Keratinocyte (primary cell): Measurements from ENCODE around the gene COPG2. TPM values are rescaled to one million over a fixed set of nuclear protein-coding genes. Genes with fewer than 3 reads are reported as not detected.
"Not testable (repeated sequence)": the region's sequence is repeated elsewhere in the genome, so short reads cannot be mapped to it uniquely, and the experiment has no call there.

Experiments
- DNase-seq: peaks from one replicate; pipeline ENCODE4 v3.0.0-alpha.2; 2011; ENCODE audit warnings: low read depth, missing footprints, low spot score
- FAIRE-seq: peaks from 2 replicates; lab custom pipeline; 2011; peaks lifted over from hg19 to GRCh38; lab: Jason Lieb, UNC
- H2AFZ ChIP-seq: 2 replicates; pipeline ENCODE4 v1.6.0; 2012; ENCODE audit warnings: low read length, control low read depth, inconsistent platforms; ENCODE audit not compliant: control insufficient read depth
- H3K27ac ChIP-seq: 2 replicates; pipeline ENCODE4 v1.5.1; 2011; ENCODE audit warnings: low read length; ENCODE audit not compliant: control insufficient read depth, insufficient read depth
- H3K27me3 ChIP-seq: 3 replicates; pipeline ENCODE4 v1.6.0; 2011; ENCODE audit warnings: low read length; ENCODE audit not compliant: control insufficient read depth, insufficient read depth; ENCODE audit errors: extremely low read depth
- H3K36me3 ChIP-seq, 2 experiments: 2 replicates in 1 of 2; 3 replicates in 1 of 2; pipeline ENCODE4 v1.5.1; 2011; ENCODE audit warnings: low read length in 2 of 2, mild to moderate bottlenecking in 1 of 2; ENCODE audit not compliant: control insufficient read depth in 2 of 2, insufficient read depth in 2 of 2; ENCODE audit errors: extremely low read depth in 1 of 2
- H3K4me1 ChIP-seq: 3 replicates; pipeline ENCODE4 v1.5.1; 2011; ENCODE audit warnings: low read length; ENCODE audit not compliant: control insufficient read depth, insufficient read depth; ENCODE audit errors: extremely low read depth
- H3K4me2 ChIP-seq: 3 replicates; pipeline ENCODE4 v1.6.0; 2011; ENCODE audit warnings: low read depth, low read length; ENCODE audit not compliant: control insufficient read depth, insufficient read depth; ENCODE audit errors: extremely low read depth
- H3K4me3 ChIP-seq, 3 experiments: fragments of 200-600 bp in 1 of 3; sonication (generic) in 1 of 3; 2 replicates in 2 of 3; 3 replicates in 1 of 3; pipeline ENCODE4 v1.5.1; 2011 to 2016; ENCODE audit warnings: low read length in 3 of 3, mild to moderate bottlenecking in 3 of 3, control low read depth in 2 of 3, inconsistent platforms in 1 of 3, low read depth in 1 of 3, mixed read lengths in 1 of 3, mixed run types in 1 of 3, moderate library complexity in 1 of 3; ENCODE audit not compliant: control insufficient read depth in 2 of 3, insufficient read depth in 2 of 3; ENCODE audit errors: extremely low read depth in 1 of 3
- H3K79me2 ChIP-seq: 2 replicates; pipeline ENCODE4 v1.6.0; 2012; ENCODE audit warnings: low read length; ENCODE audit not compliant: control insufficient read depth, insufficient read depth
- H3K9ac ChIP-seq: 3 replicates; pipeline ENCODE4 v1.6.0; 2011; ENCODE audit warnings: low read length; ENCODE audit not compliant: control insufficient read depth, insufficient read depth; ENCODE audit errors: extremely low read depth
- H3K9me1 ChIP-seq: 3 replicates; pipeline ENCODE4 v1.6.0; 2011; ENCODE audit warnings: low read length; ENCODE audit not compliant: control insufficient read depth, insufficient read depth; ENCODE audit errors: extremely low read depth
- H3K9me3 ChIP-seq: 2 replicates; pipeline ENCODE4 v1.5.1; 2012; ENCODE audit warnings: low read depth, low read length; ENCODE audit not compliant: control insufficient read depth
- H4K20me1 ChIP-seq: 3 replicates; pipeline ENCODE4 v1.6.0; 2011; ENCODE audit warnings: low read length; ENCODE audit not compliant: control insufficient read depth, insufficient read depth; ENCODE audit errors: extremely low read depth
- EZH2 ChIP-seq: IDR thresholded peaks from one replicate; pipeline ENCODE4 v1.6.1; 2012; ENCODE audit warnings: inconsistent platforms, mild to moderate bottlenecking, low read length, moderate library complexity
- dilution Hi-C: fragments of 300-500 bp; cut with MboI; formaldehyde crosslinking; loops from one replicate; pipeline ENCODE4 v1.7.0; 2020; ENCODE audit warnings: low sequenced_read_pairs; ENCODE audit not compliant: extremely low pct_ligation_motif_present
- polyA plus RNA-seq, 5 experiments: library from polyadenylated mRNA; depleted of rRNA in 3 of 5; stranded (reverse) in 3 of 5; stranded (forward) in 1 of 5; unstranded in 1 of 5; fragments of >200 nt; gene quantifications; 1 replicate in 1 of 5; 2 replicates in 3 of 5; 3 replicates in 1 of 5; pipeline versions ENCODE4 v1.2.1 to v1.2.3, GENCODE V29; 2011 to 2012; ENCODE audit warnings: missing spikeins in 2 of 5, low read depth in 1 of 5, low replicate concordance in 1 of 5
- TF ChIP-seq, protein P1 (sequence below), 3 experiments: IDR thresholded peaks in 1 of 3; conservative IDR thresholded peaks in 1 of 3; optimal IDR thresholded peaks in 1 of 3; 2 replicates in 2 of 3; 3 replicates in 1 of 3; pipeline versions ENCODE3 to v1.5.1; 2011; ENCODE audit warnings: low read length in 3 of 3, mild to moderate bottlenecking in 3 of 3, moderate library complexity in 2 of 3, control low read depth in 1 of 3, inconsistent platforms in 1 of 3; ENCODE audit not compliant: insufficient read depth in 2 of 3; ENCODE audit errors: extremely low read depth in 1 of 3

Gene COPG2
- polyA plus RNA-seq, 1 donor (not counting 4 experiments of a cell fraction or from before 2014, with no cell fraction given) = 38.8 TPM

DNA sequence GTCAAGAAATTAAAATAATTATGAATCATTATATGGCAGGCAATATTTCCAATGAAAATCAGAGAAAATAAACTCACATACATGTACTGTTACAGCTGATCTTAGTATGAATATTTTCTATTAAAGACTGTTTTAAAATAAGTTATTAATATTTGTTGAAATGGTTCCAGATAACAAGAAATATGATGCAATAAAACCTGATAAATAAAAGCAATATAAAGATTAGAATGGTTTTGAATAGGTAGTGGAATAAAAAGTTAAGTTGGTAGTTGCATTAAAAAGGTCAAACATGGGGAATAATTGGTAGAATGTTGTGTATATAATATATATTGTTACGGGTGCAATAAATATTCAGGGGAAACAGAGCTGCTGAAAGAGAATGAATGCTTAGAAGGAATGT lies 124.2 kb downstream of the COPG2 start:
- Histone ChIP-seq H3K4me2 (no peak overlapping the region), H3K36me3 (peaks cover 0 to 2% of the 10 kb centered on the region in 2 experiments), H3K4me1 (no peaks in the 10 kb centered on the region), H3K79me2 (no peaks in the 10 kb centered on the region), H3K9ac (no peak overlapping the region), H3K4me3 (no peak overlapping the region), H2AFZ (no peak overlapping the region), H3K9me1 (no peaks in the 10 kb centered on the region), H3K9me3 (no peaks in the 10 kb centered on the region), H4K20me1 (no peaks in the 10 kb centered on the region), H3K27me3 (no peaks in the 10 kb centered on the region), H3K27ac (no peak overlapping the region)
- no peak for TF ChIP-seq EZH2
- TF ChIP-seq, protein P1, sequence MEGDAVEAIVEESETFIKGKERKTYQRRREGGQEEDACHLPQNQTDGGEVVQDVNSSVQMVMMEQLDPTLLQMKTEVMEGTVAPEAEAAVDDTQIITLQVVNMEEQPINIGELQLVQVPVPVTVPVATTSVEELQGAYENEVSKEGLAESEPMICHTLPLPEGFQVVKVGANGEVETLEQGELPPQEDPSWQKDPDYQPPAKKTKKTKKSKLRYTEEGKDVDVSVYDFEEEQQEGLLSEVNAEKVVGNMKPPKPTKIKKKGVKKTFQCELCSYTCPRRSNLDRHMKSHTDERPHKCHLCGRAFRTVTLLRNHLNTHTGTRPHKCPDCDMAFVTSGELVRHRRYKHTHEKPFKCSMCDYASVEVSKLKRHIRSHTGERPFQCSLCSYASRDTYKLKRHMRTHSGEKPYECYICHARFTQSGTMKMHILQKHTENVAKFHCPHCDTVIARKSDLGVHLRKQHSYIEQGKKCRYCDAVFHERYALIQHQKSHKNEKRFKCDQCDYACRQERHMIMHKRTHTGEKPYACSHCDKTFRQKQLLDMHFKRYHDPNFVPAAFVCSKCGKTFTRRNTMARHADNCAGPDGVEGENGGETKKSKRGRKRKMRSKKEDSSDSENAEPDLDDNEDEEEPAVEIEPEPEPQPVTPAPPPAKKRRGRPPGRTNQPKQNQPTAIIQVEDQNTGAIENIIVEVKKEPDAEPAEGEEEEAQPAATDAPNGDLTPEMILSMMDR (optimal IDR thresholded peaks at IDR 0.05 in 1 of 3, IDR thresholded peaks at IDR 0.05 in 1 of 3, conservative IDR thresholded peaks at IDR 0.05 in 1 of 3; ENCODE audit: extremely low read depth in 1 of 3, insufficient read depth in 2 of 3, low read length in 3 of 3) = no peak
- FAIRE-seq (no peak), DNase-seq (no peak)
- dilution Hi-C loops = no loop called here

DNA sequence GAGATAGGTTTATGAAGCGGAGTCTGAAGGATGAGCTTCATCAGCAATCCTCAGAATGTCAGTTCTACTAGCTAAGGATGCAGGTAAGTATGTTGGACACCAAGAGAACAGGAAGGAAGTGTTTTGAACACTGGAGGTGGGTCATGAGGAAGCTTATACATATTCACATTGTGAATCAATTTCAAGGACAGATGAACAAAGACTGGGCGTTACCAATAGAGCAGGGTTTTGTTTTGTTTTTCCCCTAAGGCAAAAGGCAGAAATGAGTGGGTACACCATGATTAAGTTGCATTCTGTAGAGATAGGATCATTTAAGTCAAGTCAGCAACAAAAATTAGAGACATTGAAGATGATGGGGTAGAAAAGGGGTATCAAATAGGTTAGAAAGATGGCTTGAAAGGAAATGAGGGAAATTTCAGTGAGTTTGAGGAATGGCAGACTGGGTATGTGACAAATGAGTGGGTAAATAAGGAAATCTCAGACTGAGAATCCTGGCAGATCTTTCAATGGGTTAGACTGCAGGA lies 125.0 kb downstream of the COPG2 start:
- H3K4me1 ChIP-seq = no peaks in the 10 kb centered on the region
- no peak for TF ChIP-seq EZH2
- TF ChIP-seq, protein P1 (optimal IDR thresholded peaks at IDR 0.05 in 1 of 3, IDR thresholded peaks at IDR 0.05 in 1 of 3, conservative IDR thresholded peaks at IDR 0.05 in 1 of 3; ENCODE audit: extremely low read depth in 1 of 3, insufficient read depth in 2 of 3, low read length in 3 of 3) = no peak
- H4K20me1 ChIP-seq = no peaks in the 10 kb centered on the region
- no peaks in the 10 kb centered on the region for H3K79me2 ChIP-seq
- no peak overlapping the region for H3K9ac ChIP-seq
- no peaks in the 10 kb centered on the region for H3K9me3 ChIP-seq
- no peak overlapping the region for H3K4me2 ChIP-seq
- DNase-seq (no peak), FAIRE-seq (no peak)
- H2AFZ ChIP-seq = no peak overlapping the region
- H3K9me1 ChIP-seq = no peaks in the 10 kb centered on the region
- H3K27me3 ChIP-seq = no peaks in the 10 kb centered on the region
- H3K4me3 ChIP-seq = no peak overlapping the region
- dilution Hi-C loops = no loop called here
- H3K27ac ChIP-seq = no peak overlapping the region
- peaks cover 0 to 2% of the 10 kb centered on the region in 2 experiments for H3K36me3 ChIP-seq

DNA sequence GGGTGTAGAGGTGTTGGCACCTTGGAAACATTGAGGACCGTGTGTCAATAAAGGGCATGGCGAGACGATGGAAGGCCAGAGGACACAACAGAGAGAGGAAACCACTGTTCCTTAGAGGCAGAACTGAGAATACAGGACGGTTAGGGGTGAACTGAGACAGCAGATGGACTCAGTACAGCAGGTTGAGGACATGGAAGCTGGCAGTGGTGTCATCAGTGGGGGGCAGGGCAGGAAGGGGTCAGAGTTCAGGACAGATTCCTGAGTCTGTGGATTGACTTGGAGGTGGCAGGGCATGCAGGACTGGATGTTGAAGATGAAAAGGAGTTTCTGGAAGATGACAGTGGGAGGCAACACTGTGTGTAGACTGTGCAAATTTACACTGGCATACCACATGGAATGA lies 126.3 kb downstream of the COPG2 start:
- dilution Hi-C loops, H3K27ac ChIP-seq, H3K4me3 ChIP-seq, H3K9me1 ChIP-seq, H3K9ac ChIP-seq, H3K27me3 ChIP-seq, DNase-seq, H3K4me1 ChIP-seq, H4K20me1 ChIP-seq, H3K9me3 ChIP-seq, FAIRE-seq, H3K4me2 ChIP-seq, H2AFZ ChIP-seq, H3K36me3 ChIP-seq, H3K79me2 ChIP-seq: not testable (repeated sequence)

DNA sequence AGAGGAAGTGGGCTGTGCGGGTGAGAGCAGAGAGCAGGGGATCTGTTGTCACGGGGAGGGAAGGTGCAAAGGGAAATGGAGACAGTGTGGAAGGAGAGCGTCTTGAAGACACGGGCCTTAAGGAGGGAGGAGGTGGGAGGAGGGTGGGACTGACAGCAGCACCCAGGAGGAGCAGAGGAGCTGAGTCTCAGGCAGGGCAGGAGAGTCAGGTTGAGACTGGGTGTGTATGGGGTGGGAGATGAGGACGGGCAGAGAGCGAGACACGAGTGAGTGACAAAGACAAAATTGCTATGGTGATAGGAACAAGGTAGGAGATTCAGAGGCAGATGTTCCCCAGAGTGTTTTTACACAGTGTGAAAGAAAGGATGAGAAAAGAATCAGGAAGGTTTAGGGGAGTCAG lies 127.3 kb downstream of the COPG2 start:
- H3K4me3 ChIP-seq, H4K20me1 ChIP-seq, H3K9me3 ChIP-seq, H3K9me1 ChIP-seq, FAIRE-seq, H3K27me3 ChIP-seq, H3K27ac ChIP-seq, H2AFZ ChIP-seq, H3K4me2 ChIP-seq, dilution Hi-C loops, H3K36me3 ChIP-seq, DNase-seq, H3K4me1 ChIP-seq, H3K79me2 ChIP-seq, H3K9ac ChIP-seq: not testable (repeated sequence)
